ENCODE measurements around the gene SLC35D1.
A peak's percentile ranks its signal among the peaks of the same experiment; 100 is the strongest.

Gene SLC35D1

DNA sequence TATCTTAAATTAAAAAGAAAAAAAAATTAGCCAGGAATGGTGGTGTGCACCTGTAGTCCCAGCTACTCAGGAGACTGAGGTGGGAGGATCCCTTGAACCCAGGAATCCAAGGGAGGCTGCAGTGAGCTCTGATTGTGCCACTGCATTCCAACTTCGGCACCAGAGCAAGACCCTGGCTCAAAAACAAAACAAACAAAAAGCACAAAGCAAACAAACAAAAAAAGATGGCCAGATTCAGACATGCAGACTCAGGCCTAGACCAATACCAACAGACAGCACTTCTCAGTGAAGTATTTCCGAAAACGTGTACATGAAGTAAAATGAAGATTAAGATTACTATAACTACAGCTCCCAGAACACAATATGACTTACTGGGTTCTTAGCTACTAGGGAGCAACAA, 10.6 kb downstream of the SLC35D1 start:
- no peak for DNase-seq

GRCh38 chr1:67041841-67042503, 12.0 kb downstream of the SLC35D1 start:
- DNase-seq, result no peak

GRCh38 chr1:67040405-67040804, 13.5 kb downstream of the SLC35D1 start:
- no peak for DNase-seq

- DNase-seq, result no peak
Measured at GRCh38 chr1:67031859-67032247, 22.1 kb downstream of the SLC35D1 start.

DNA sequence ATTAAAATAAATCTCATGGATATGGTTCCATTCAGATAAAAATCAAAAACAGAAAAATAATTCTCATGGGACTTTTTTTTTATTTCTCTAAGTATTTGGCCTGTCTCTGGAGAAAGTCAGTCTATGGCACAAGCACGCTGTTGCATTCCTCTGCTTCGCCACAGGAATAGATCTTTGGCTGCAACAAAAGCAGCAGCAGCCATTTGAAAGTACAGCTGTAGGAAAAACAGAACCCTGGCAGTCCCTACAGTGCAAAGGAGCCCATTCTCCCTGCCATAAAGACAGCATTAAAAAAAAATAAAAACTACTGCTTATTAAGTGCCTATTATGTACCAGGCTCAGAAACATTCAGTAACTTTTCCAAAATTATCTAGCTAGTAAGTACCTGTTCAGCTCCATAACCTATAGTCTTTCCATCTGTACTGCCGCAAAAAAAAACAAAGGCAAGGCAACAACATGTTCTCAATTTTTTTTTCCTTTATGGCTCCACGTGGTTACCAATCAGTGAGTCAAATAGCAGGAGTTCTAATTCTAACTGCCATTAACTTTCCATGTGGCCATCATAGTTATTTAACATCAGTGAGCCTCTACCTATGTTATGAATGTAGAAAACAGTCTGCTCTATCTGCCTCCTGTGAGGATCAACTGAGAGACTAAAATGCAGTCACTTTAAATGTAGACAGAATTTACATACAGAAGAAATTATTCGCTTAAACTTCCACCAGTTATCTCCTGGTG, 22.7 kb downstream of the SLC35D1 start:
- no peak for DNase-seq

DNA sequence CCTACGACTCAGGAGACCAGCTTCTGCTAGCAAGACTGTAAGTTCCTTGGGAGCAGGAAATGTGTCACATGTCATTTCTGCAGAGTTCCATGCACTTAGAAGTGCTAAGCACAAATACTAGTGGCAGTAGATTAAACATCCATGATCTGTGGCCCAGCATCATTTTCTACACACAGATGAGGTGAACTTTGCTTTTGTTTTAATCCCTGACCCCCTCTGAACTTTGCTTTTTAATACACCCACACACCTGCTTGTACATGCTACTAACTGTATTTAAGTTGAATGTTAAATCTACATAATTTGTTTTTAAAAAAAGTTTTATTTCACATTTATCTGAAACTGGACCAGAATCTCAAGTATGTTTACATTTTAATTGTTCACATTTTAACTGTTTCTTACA, 24.5 kb downstream of the SLC35D1 start:
- DNase-seq, result no peak

GRCh38 chr1:67020765-67021164, 33.2 kb downstream of the SLC35D1 start:
- no peak for DNase-seq

- no peak for DNase-seq
Measured at GRCh38 chr1:67020304-67020703, 33.6 kb downstream of the SLC35D1 start.

- DNase-seq, result no peak
Measured at GRCh38 chr1:67019600-67020136, 34.3 kb downstream of the SLC35D1 start.

DNA sequence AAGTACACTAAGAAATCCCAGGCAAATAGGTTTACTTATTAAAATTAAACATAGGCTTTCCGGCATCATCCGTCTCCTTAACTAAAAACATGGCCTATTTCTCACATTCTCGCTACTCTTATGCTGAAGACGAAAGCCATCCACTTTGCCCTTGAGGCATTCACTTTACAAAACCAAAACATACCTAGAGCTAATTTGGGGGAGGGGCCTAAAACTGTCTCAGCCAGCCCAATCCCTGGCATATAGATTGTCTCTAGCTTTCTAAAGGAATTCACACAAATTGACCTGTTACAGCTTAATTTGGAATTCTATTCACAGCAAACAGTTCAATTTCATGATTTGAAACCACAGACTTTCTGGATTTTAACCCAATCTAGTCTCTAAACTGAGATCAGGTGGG, 34.8 kb downstream of the SLC35D1 start:
- no peak for DNase-seq

- DNase-seq, result no peak
Measured at GRCh38 chr1:67018574-67018973, 35.4 kb downstream of the SLC35D1 start.

DNA sequence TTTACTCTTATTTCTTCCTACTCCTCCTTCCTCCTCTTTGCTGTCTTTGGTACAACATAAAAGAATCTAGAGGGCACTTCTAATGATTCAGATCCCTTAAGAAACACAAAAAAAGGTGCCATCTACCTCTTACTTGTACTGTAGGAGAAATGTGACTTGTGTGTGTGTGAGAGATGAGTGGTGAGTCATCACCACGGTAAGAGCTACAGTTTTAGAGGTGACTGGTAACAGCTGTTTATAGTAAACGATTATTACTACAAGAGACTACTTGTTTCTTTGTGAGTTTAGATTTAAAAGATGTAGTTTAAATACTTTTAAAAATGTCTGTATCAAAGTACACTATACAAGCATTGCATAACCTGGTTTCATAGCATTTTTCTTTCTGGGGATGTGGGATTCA, 40.4 kb downstream of the SLC35D1 start:
- no peak for DNase-seq

GRCh38 chr1:67009792-67010191, 44.2 kb downstream of the SLC35D1 start:
- DNase-seq, result no peak

- DNase-seq, result no peak
Measured at GRCh38 chr1:67005068-67005467, 48.9 kb downstream of the SLC35D1 start.

DNA sequence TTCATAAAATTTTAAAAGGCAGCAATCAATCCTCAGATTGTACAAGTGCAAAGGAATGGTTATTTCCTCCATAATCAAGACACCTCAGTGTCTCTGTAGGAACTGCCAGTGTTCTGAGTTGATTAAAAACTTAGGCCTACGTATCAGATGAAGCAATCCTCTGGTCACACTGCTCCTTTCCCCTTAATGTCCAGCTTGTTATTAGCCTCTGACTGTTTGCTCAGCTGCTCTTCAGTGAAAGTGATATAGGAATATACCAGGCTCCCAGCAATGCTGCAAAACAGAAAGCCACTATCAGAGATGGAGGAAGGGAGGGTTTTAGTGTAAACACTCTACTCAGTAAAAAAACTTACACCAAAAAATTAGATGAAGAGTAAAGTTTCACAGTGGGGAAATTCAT, 49.8 kb downstream of the SLC35D1 start:
- DNase-seq, result no peak

GRCh38 chr1:67001682-67002425, 52.1 kb downstream of the SLC35D1 start:
- DNase-seq, result no peak

DNA sequence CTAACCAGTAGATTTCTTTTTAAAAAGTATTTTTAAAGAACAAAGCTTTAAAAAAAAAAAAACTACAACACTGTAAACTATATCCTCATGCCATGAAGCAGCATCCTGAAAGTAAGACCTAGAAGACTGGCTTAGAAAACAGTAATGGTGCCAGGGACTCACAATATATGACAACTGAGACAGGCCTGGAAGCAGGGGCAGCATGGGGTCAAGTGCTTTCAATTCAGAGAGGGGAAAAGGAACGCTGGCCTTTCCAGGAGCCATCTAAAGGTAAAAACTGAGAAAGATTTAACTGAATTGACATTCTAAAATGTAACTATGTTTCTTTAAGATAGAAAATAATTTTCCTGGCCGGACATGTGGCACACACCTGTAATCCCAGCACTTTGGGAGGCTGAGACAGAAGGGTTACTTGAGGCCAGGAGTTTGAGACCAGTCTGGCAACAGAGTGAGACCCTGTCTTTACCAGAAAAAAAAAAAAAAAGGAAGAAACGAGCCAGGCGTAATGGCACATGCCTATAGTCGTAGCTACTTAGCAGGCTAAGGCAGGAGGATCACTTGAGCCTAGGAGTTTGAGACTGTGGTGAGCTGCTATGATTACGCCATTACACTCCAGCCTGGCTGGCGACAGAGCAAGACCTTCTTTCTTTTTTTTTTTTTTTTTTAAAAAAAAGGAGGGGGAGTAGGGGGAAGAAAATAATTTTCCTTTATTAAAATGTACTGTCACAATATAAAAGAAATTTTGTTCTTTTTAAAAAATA, 54.1 kb downstream of the SLC35D1 start:
- DNase-seq, result no peak

DNA sequence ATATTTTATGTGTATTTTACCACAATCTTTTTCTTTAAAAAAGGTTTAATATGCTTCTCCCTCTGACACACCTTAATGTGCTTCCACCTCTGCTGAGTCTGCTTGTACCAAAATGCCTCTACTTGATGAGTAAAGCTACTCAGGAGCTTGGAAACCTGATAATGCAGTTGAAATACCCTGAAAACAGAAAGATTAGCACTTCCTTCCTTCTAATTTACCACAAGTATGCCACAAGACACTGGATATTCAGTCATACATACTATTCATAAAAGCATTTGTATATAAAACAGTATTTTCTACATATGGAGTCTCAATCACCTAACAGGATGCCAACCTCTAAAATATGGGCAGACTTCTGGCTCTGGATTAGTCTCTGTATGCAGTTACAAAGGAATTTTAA, 55.0 kb downstream of the SLC35D1 start:
- DNase-seq, result no peak

GRCh38 chr1:66996018-66996682, 57.8 kb downstream of the SLC35D1 start:
- peak; percentile 69 for DNase-seq

DNA sequence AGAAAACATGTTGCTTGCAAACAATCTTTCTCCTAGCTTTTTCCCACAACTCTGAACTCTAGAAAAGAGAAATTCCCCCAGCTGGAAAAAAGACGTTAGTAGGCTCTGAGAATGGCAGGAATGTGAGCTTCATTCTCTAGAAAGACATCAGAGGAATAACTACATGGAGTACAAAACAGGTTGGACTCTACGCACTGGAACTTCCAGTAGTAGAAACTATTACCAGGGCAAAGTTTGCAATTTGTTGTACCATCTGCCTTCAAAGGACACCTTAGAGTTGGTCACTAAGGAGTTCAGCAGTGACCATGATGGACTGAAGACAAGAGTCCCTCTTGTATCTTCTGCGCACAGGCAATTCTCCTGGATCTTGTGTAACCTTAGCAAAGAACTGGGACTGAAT, 60.9 kb downstream of the SLC35D1 start:
- DNase-seq, result no peak

GRCh38 chr1:66985835-66986234, 68.1 kb downstream of the SLC35D1 start:
- no peak for DNase-seq

DNA sequence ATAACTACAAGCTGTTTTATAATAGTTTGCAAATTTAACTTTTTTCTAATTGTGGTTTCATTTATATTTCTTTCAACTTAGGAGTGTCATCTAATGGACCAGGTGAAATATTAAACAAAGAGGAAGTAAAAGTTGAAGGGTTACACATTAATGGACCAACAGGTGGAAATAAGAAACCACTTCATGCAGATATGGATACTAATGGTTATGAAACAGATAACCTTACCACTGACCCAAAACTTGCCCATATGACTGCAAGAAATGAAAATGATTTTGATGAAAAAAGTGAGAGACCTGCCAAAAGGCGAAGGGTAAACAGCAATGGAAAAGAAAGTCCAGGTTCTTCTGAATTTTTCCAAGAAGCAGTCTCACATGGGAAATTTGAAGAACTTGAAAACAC, 69.5 kb downstream of the SLC35D1 start:
- no peak for DNase-seq

Data from CD4-positive, alpha-beta T cell treated with Interleukin-6 for 4 hours (primary cell).